ENCODE measurements around the gene MITD1.
"Not testable (repeated sequence)": the region's sequence is repeated elsewhere in the genome, so short reads cannot be mapped to it uniquely, and the experiment has no call there.

The MITD1 gene

GRCh38 chr2:99139003-99139402 lies 41.9 kb downstream of the MITD1 start:
- no peak for ATAC-seq
- H3K27me3 Mint-ChIP-seq: no peaks in the 10 kb centered on the region
- no peak overlapping the region for H3K4me3 Mint-ChIP-seq
- H3K36me3 Mint-ChIP-seq: peaks cover 13% of the 10 kb centered on the region
- peaks cover 4% of the 10 kb centered on the region for H3K9me3 Mint-ChIP-seq
- H3K4me1 Mint-ChIP-seq: peaks cover 6% of the 10 kb centered on the region
- no peak overlapping the region for H3K27ac Mint-ChIP-seq

- not testable (repeated sequence) for H3K27ac Mint-ChIP-seq, H3K4me3 Mint-ChIP-seq, ATAC-seq, H3K27me3 Mint-ChIP-seq, H3K4me1 Mint-ChIP-seq
- Mint-ChIP-seq H3K36me3 (peaks cover 31% of the 10 kb centered on the region), H3K9me3 (peaks cover 22% of the 10 kb centered on the region)
These were observed 45.8 kb downstream of the MITD1 start for GRCh38 chr2:99135044-99135556.

DNA sequence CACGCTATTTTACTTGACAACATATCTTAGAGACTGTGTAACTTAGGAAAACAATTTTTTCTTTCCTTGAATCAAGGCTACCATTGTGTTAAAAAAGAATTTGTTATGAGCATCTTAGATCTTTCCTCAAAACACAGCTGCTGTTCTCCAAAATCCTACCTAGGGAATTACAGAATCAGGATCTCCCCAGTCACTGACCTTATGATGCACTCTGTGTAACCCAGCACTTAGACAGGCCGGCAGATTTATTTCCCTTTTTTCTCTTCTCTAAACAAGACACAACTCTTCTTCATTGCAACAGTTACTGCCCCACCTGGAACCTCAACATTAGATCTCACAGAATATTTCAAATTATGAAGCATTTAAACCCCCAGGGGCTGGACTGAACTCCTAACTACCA lies 52.9 kb downstream of the MITD1 start:
- H3K4me3 Mint-ChIP-seq: no peak overlapping the region
- H3K9me3 Mint-ChIP-seq: peaks cover 45% of the 10 kb centered on the region
- no peaks in the 10 kb centered on the region for H3K27me3 Mint-ChIP-seq
- ATAC-seq: no peak
- H3K27ac Mint-ChIP-seq: no peak overlapping the region
- no peaks in the 10 kb centered on the region for H3K4me1 Mint-ChIP-seq
- peaks cover 66% of the 10 kb centered on the region for H3K36me3 Mint-ChIP-seq

Measured in stimulated activated memory B cell treated with anti-CD40 and anti-IgM and Interleukin-4, amounts not matched to agents 10 μg/mL and 1 μg/mL and 100 μg/mL, for 72 hours (primary cell).